Activated CD8-positive, alpha-beta memory T cell treated with anti-CD3 and anti-CD28 coated beads for 1 hour (primary cell): ENCODE measurements around the gene ELK1.
"Not testable (repeated sequence)": the region's sequence is repeated elsewhere in the genome, so short reads cannot be mapped to it uniquely, and the experiment has no call there.

ENCODE experiments used
- DNase-seq, 2 donors: peaks; one replicate each; pipeline ENCODE4 v3.0.0-alpha.2; 2020; ENCODE audit warnings: low read depth in 1 of 2; ENCODE audit errors: extremely low read depth in 1 of 2

ELK1 gene

DNA sequence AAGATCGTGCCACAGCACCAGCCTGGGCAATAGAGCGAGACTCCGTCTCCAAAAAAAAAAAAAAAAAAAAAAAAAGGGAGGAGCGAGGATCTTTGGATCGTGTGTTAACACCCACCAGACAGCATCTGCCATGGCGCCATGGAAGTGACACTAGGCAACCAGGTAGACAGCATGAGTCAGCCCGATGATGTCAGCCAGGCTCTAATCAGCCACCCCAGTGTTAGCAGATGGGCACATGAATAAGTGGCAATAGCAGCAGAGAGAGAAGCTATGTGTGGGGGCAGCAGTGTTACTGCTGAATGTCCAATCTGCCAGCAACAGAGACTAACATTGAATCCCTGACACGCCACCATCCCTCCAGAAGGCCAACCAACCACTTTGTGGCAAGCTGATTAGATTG lies 37.3 kb downstream of the ELK1 start:
- no peak for DNase-seq

DNA sequence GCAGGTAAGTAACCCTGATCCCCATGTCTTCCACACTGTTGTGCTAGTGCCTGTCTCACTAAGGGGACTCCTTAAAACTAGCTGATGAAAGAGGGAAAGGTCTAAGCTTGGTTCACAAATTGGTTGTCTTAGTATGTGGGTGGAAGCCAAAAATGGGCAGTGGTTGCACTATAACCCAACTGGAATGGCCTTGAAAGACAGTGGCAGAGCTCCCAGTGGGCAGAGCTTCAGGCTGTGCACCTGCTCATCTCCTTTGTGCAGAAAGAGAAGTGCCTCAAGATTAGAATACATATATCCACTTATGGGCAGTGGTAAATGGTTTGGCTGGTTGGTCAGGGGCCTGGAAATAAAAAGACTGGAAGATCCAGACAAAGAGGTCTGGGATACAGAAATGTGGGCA lies 37.9 kb downstream of the ELK1 start:
- DNase-seq = no peak

DNA sequence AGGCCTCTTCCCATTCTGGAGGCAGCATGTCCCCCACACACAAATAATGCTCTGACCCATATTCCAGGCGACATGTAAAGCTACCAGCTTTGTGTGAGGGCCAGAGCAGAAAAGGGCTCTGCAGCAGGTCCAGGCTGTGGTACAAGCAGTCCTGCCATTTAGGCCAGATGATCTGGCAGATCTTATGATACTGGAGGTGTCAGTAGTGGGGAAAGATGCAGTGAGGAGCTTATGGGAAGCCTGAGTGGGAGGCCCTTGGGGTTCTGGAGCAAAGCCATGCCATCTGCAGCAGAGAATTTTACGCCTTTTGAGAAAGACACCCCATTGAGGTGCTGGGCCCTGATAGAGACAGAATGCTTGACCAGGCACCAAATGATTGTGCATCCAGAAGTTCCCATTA lies 38.4 kb downstream of the ELK1 start:
- DNase-seq = no peak

DNA sequence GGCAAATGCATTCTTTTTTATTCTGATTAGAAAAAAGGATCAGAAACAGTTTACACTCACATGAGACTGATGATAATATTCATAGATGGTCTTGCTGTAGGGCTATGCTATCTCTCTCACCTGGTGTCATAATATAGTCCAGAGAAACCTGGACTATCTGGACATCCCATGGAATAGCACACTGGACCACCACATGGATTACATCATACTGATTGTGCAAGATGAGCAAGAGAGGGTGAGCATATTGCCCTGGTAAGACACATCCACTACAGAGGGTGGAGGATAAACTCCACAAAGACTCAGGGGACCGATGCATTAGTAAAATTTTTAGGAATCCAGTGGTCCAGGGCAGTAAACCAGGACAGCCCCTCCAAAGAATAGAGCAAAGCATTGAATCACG lies 38.9 kb downstream of the ELK1 start:
- DNase-seq = no peak

DNA sequence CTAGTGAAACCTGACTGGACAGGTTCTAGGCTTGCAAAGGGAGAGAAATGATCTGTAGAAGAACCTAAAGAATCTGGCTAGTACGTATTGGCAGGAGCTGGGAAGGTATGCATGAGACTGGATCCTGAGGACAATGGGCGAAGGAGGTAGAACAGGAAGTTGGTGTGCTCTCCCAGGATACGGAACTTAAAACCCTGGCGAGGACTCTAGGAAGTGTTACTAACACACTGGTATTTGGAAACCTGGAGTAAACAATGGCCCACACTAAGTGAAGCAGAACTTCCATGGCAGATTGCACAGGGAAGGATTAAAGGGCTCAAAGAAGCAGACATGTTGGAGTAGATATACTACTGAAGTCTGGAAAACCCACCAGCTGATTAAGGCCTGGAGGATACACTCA lies 39.9 kb downstream of the ELK1 start:
- no peak for DNase-seq

DNA sequence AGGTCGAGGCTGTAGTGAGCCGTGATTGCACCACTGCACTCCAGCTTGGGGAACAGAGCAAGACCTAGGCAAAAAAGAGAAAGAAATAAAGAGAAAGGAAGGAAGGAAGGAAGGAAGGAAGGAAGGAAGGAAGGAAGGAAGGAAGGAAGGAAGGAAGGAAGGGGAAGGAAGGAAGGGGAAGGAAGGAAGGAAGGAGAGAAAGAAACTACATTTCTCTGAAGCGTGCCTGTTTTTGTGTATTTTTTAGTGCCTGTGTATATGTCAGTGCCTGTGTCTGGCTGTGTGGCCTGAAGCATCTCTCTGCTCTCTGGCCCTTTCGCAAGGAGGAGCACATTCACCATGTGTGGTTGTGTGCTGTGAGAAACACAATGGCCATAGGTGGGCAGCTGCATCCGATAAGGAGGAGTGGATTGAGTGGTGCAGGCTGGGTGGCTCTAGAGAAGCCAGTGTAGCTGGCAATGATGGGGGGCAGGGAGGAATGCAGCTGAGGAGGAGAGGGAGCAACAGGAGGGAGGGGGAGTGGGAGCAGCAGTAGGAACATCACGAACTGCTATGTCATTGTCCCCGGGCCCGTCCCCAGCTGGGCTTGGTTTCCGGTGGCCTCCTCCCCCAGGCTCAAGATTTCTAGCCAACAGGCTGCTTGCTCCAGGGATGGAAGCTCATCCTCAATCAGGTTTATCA lies 42.1 kb downstream of the ELK1 start:
- no peak for DNase-seq

DNA sequence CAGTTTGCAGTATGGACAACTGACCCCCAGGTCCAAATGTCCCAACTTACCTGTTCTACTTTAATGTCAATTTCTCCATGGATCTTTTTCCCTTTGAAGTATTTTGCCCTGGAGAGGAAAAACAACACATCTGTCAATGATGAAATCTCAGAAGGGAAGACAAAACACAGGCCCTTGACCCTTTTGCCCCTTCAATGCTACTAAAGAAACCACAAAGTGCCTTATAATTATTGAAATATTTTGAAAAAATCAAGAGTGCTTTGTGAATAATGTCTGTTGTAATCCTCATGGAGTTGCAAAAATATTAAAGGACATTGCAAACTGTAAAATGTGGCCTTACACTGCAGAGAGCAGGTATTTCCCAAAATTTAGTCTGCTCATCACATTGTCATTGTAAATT lies 43.3 kb downstream of the ELK1 start:
- no peak for DNase-seq

DNA sequence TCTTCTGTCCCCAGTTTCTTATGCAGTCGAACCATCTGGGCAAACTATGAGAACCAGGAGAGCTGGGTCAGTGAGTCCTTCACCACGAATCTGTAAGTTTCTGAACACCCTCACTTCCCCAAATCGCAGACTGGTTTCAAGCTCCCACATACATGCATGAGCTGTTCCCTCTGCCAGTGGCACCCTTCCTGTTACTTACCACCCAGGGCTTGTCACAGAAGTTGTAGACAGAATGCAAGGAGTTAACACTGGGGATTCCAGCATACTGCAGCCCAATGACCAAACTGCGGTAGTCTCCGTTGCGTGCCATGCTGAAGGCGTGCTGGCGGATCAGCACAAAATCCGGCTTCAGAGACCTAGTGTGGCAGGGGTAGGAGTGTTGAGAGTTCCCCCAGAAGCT lies 45.3 kb downstream of the ELK1 start:
- DNase-seq = no peak

DNA sequence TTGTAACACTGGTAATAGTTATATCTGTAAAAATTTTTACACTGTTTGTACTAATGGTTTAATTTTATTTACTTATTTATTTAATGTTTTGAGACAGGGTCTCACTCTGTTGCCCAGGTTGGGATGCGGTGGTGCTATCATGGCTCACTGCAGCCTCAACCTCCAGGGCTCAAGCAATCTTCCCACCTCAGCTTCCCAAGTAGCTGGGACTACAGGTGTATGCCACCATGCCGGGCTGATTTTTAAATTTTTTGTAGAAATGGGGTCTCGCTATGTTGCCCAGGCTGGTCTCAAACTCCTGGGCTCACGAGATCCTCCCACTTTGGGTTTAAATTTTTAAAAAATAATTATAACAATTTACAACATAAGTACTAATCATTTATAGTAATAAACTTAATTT lies 47.2 kb downstream of the ELK1 start:
- not testable (repeated sequence) for DNase-seq

DNA sequence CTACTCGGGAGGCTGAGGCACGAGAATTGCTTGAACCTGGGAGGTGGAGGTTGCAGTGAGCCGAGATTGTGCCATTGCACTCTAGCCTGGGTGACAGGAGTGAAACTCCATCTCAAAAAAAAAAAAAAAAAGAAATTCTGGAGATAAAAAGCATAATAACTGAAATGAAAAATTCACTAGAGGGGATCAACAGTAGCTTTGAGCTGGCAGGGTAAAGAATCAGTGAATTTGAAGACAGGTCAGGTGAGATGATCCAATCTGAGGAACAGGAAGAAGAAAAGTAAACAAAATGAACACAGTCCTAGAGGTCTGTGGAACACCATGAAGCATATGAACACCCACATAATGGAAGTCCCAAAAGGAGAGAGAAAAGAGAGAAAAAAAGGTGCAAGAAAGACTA lies 53.1 kb downstream of the ELK1 start:
- no peak for DNase-seq

DNA sequence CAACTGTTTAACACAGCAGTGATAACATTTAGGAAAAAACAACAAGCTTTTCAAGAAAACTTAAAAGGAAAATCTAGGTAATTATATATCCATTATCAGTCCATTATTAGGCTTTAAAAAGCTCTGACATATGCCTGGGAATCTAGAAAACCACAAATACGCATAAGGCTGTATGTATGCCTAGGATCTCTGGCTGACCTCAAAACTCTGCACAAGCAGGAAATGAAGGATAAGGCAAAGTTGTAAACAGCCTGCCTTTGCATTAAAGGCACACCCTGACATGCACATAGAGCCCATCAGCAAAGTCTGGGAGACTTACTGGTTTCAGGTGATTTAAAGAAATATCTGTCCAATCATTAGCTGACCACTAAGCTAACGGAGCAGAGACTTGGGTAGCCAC lies 54.1 kb downstream of the ELK1 start:
- no peak for DNase-seq

DNA sequence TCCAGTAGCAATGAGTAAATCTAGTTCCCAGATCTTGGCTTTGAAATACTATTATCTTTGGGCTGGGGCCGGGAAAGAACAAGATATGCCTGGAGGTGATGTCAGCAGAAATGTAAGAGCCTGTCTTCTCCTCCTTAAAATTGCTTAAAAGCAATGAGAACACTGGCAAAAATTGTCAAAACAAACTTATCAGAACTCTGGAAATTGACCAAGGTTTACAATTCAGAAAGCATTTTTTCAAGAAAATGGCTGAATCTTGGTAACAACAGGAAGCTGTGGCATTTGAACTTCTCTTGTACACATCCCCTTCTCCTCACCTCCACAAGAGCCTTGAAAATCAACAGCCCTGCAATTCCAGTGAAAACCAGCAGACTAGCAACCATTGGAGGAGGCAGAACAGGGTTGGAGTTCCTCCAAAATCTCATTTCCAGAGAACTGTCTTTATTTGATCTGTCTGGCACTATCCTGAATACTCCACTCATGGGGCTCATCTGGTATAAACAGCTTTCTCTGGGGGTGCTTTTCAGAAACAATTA lies 54.6 kb downstream of the ELK1 start:
- DNase-seq = no peak

DNA sequence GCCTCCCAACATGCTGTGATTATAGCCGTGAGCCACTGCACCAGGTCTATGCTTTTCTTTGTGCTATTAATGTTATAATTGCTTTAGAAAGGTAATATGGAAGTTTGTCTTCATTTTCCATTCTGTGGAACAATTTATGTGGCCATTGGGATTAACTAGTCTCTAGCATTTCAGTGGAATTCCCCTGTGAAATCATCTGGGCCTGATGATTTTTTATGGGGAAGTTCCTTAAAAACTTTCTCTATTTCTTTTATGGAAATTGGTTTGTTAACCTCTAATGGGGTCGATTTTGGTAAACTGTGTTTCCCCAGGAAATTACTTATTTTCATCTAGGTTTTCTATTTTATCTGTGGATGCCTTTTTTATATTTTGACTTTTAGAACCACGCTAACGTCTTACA lies 56.8 kb downstream of the ELK1 start:
- no peak for DNase-seq

DNA sequence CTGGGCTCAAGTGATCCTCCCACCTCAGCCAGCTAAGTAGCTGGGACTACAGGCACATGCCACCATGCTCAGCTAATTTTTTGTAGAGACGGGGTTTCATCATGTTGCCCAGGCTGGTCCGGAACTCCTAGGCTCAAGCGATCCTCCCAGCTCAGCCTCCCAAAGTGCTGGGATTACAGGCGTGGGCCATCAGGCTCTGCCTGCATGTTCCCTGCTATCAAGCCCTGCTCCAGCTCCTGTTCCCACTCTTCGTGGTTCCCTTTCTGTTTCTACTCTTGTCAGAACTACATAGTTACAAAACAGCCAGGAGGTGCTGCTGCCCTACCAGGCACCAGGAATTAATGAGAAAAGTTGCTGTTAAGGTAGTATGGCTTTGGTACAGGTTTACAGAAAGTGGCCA lies 59.4 kb downstream of the ELK1 start:
- no peak for DNase-seq

DNA sequence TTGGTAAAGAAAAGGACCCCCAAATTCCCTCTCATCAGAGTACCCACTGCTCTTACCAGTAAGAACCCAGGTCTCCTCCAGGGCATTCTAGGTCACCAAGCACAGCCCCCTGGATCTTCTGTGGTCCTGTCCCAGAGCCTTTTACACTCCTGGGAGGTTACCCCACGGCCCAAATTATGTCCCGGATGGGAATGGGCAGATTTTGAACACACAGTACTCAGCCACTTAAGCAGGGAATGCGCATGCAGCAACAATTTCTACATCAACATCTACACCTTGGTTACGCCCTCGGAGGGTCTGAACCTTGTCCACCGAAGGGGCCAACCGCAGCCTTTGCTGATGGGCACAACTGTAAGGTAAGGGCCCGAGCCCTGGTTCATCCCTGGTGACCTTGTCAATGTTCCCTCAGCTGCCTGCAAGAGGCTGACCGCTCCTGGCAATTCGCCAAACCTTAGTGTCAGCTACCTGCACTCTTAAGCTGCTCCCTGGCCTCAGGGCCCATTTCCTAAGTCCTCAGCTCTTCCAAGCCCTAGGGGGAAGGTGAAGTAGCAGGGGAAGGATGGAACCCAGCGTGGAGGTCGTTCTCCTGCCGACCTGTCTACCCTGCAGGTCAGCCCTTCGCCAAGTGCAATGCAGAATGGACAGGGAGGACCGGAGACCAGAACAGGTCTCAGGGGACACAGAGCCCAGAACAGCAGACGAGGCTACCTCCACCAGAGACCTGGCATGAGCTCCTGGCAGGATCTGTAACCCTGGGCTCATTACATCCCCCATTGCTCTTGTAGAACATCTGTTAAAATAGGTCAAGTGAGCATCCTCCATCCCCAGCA lies 62.2 kb downstream of the ELK1 start:
- no peak for DNase-seq

DNA sequence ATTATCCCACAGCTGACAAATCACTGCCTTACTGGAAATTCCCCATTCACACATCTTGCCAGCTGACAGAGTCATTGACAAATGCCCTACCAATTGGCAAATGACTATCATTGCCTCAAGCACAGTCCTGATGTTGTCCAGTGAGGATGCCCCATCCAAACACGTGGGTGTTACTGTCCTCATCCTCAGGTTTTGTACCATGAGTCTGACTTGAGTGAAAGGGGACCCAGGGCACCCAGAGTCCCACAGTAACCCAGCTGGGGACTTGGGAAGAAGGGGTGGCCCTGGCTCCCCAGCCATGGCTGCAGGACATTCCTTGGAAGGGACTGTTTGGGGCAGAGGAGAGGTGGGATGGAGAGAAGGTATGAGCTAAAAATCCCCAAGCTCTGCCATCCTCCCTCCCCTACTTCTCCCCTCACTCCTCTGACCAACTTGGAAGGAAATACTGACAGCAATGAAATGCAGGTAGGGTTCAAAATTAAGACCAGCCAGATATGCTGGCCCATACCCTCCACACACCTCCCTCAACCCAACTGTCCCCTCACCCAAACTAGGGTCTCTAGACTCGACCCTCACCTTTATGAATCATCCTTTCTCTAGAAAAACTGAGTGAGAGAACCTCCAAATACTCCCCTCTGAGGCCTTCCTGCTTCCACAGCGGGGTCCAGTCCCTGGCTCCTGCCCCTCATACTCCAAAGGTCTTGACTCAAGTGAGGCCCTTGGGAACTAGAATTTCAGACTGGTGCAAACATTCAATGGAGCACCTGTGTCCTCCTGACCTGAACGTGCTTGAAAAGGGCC lies 63.1 kb downstream of the ELK1 start:
- no peak for DNase-seq

DNA sequence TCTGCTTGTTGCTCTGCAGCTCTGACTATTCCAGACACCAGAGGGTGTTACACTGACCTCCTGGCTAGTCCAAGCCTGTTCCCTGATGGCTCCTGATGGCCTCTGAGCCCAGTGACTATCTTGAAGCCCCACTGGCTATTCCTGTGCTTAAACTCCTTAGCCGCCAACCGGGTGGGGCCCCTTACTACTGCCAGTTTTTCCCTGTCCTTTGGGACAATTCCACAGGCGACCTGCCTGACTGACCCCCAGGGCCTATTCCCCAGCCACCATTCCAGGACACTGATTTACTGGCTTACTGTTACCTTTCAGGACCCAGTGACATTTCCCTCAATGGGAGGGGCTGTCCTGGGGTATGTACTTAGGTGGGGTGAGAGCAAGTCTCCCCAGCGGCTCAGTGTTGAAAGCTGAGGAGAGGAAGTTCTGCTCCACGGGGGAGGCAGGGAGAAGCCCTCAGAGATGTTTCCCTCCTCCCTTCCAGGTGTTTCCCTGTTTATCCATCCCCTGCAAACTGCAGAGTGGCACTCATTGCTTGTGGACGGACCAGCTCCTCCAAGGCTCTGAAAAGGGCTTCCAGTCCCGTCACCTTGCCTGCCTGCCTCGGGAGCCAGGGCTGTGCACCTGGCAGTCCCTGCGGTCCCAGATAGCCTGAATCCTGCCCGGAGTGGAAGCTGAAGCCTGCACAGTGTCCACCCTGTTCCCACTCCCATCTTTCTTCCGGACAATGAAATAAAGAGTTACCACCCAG lies 64.1 kb downstream of the ELK1 start:
- DNase-seq = no peak
